ENCODE measurements around the gene SLC7A8.

DNA sequence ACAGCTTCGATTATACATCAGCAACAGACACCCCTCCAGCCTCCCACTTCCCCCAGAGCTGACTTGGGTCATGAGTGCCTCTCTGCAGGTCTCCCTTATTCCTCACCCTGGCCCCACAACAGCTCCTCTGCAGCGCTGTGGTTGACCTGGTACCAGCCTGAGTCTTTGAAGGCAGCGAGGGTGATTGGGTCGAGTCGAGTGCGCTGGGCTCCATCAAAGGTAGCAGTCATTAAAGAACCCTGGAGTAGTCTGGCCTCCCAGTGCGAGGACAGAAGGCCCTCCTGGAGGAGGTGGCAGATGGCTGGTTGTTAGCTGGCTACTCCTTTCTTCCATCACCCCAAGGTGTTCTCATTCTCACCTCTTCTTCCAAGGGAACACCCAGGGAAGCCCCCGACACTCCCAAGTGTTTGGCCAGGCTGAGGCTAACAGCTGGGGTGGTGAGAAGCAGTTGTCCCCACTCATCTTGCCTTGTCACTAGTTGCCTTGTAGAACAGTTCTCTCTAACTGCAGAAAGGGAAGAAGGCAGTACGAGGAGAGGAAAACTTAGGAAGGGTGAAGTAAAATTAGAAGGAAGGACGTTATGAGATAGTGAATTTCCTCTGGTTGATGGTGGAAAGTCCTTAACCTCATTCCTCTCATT lies 81.4 kb downstream of the SLC7A8 start:
- TF ChIP-seq POLR2A (IDR thresholded peaks at IDR 0.05; ENCODE audit: low read depth, low read length) = no peak
- no peak for TF ChIP-seq TAF1 (IDR thresholded peaks at IDR 0.05; ENCODE audit: low read depth, low read length)
- no peak for TF ChIP-seq POLR2AphosphoS5 (IDR thresholded peaks at IDR 0.05; ENCODE audit: low read depth, low read length)
